Right cardiac atrium (tissue), 5 donors: ENCODE data around the gene ACAA2. TPM values are rescaled to one million over a fixed set of nuclear protein-coding genes. Genes with fewer than 3 reads are reported as not detected.
A peak's percentile ranks its signal among the peaks of the same experiment; 100 is the strongest.

Experiments used
- ATAC-seq, 2 donors: fragments of 200-7000 bp; cut with Tn5 transposase; one replicate each; pipeline versions ENCODE4 v1.8.0 to v1.9.1; 2020; ENCODE audit warnings: moderate library complexity in 2 of 2, mild to moderate bottlenecking in 1 of 2
- DNase-seq, 3 donors: peaks; one replicate each; pipeline ENCODE4 v3.0.0-alpha.2; 2020
- H3K27ac ChIP-seq: one replicate; pipeline ENCODE4 v1.5.1; 2013; ENCODE audit warnings: mild to moderate bottlenecking, low read length, control low read depth, moderate library complexity
- H3K27me3 ChIP-seq: one replicate; pipeline ENCODE4 v1.6.1; 2013; ENCODE audit not compliant: control insufficient read depth, insufficient read depth
- H3K4me1 ChIP-seq: one replicate; pipeline ENCODE4 v1.6.1; 2013; ENCODE audit warnings: low read length; ENCODE audit not compliant: control insufficient read depth, insufficient read depth
- H3K4me3 ChIP-seq: one replicate; pipeline ENCODE4 v1.5.1; 2013; ENCODE audit warnings: low read length, control low read depth
- H3K9me3 ChIP-seq: one replicate; pipeline ENCODE4 v1.6.1; 2013; ENCODE audit warnings: low read length; ENCODE audit not compliant: control insufficient read depth
- whole genome bisulfite sequencing: extraction: QIAGEN DNeasy Blood & Tissue Kit; methylation state at CpG from one replicate; pipeline ENCODE4 v1.1.7; 2013; 5-methylcytosine and 5-hydroxymethylcytosine counted together
- intact Hi-C, 4 donors: fragments of 100-400 bp; cut with DNase I; formaldehyde crosslinking; loops; one replicate each; pipeline versions ENCODE4 v1.11.0 to v1.14.0; 2022 to 2023
- long read RNA-seq, 4 donors: library from polyadenylated mRNA; unstranded; transcript quantifications; one replicate each; pipeline ENCODE4 v2.0.0, GENCODE V29; 2020 to 2021
- polyA plus RNA-seq: library from polyadenylated mRNA; stranded (reverse); fragments of 200-250 nt; gene quantifications from one replicate; pipeline ENCODE4 v1.2.3, GENCODE V29; 2013
- total RNA-seq, 4 donors: library from RNA; stranded (reverse); fragmentation: NEBNext Ultra II Directional; extraction: Animal tissue kit (Norgen Biotek cat#: 25700); gene quantifications; one replicate each; pipeline ENCODE4 v1.2.1, GENCODE V29; 2021
- donor health status: healthy with polysubstance abuse.
- donor health status: DM: no; HTN: yes; CAD: no.
- donor health status: DM: no; HTN: no; CAD: no.
- donor health status: DM: no; HTN: yes; CAD: no; lungs with severe emphysema.
- donor health status: DM: yes; HTN: yes; CAD: no.

ACAA2 gene, protein sequence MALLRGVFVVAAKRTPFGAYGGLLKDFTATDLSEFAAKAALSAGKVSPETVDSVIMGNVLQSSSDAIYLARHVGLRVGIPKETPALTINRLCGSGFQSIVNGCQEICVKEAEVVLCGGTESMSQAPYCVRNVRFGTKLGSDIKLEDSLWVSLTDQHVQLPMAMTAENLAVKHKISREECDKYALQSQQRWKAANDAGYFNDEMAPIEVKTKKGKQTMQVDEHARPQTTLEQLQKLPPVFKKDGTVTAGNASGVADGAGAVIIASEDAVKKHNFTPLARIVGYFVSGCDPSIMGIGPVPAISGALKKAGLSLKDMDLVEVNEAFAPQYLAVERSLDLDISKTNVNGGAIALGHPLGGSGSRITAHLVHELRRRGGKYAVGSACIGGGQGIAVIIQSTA
- total RNA-seq (100 to 1,000 TPM in 3 of 4 donors, 10 to 100 TPM in 1; 95.8 to 145 (median 123) TPM), polyA plus RNA-seq (146 TPM)
- long read RNA-seq, donor 1, transcript ACAA2-201 (10 exons, 3,350 nt) = major isoform, 192 of 206 reads
- long read RNA-seq, donor 1, partial matches to known transcripts = 4 of 206 reads
- long read RNA-seq, donor 1, other reads (novel, unspliced or antisense) = 9 of 206 reads
- long read RNA-seq, donor 2, transcript ACAA2-201 (10 exons, 3,350 nt) = major isoform, 57 of 66 reads
- long read RNA-seq, donor 2, partial matches to known transcripts = 1 of 66 reads
- long read RNA-seq, donor 2, other reads (novel, unspliced or antisense) = 4 of 66 reads
- long read RNA-seq, donor 3, transcript ACAA2-201 (10 exons, 3,350 nt) = major isoform, 389 of 451 reads
- long read RNA-seq, donor 3, transcript ACAA2-205 (10 exons, 1,657 nt) = minor isoform, 6 of 451 reads
- long read RNA-seq, donor 3, partial matches to known transcripts = 20 of 451 reads
- long read RNA-seq, donor 3, other reads (novel, unspliced or antisense) = 34 of 451 reads
- long read RNA-seq, donor 4, transcript ACAA2-201 (10 exons, 3,350 nt) = major isoform, 65 of 78 reads
- long read RNA-seq, donor 4, partial matches to known transcripts = 3 of 78 reads
- long read RNA-seq, donor 4, other reads (novel, unspliced or antisense) = 7 of 78 reads

DNA sequence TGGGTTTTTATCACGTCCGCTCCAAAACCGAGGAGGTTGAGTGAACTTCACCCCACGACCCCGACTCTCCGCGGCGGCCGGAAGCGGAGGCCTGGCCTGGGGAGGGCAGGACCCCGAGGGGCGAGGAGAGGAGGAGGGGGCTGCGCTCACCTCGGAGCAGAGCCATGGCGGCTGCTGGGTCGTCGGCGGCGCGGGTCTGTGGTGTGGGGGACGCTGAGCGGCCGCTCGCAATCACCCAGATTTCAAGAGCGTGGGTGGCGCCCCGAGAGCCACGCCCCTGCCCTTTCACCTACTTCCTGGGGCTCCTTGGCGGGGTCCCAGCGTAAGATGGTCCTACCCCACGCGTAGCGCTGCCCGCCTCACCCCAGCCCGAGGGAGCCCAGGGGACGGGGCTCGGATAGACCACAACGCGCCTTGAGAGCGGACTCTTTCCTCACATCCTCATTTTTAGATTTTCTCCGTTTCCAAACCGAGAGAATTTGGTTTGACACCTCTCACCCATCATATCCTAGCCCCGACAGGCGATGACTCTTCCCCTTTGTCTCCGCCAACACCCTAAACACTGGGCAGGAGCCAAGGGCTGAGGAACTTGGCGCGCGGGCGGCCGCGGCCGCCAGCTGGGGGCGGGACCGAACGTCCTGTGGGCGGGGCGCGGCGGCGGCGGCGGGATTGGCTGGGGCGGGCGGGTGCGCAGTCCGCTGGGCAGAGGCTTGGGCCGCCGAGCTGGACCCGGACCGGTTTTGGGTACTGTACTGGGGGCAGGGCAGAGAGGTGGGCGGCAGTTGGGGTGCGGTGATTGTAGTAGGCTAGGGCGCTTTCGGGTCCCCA lies at the start of gene ACAA2:
ACAA2 (minus strand) TSS at position 215 of the 828 bp plus-strand sequence; CDS start at position 166, 49 bp downstream.
- peak; percentile 97 for ATAC-seq
- H3K4me3 ChIP-seq = peak within 1 kb of the TSS; percentile 76
- intact Hi-C loops = no loop called here

DNA sequence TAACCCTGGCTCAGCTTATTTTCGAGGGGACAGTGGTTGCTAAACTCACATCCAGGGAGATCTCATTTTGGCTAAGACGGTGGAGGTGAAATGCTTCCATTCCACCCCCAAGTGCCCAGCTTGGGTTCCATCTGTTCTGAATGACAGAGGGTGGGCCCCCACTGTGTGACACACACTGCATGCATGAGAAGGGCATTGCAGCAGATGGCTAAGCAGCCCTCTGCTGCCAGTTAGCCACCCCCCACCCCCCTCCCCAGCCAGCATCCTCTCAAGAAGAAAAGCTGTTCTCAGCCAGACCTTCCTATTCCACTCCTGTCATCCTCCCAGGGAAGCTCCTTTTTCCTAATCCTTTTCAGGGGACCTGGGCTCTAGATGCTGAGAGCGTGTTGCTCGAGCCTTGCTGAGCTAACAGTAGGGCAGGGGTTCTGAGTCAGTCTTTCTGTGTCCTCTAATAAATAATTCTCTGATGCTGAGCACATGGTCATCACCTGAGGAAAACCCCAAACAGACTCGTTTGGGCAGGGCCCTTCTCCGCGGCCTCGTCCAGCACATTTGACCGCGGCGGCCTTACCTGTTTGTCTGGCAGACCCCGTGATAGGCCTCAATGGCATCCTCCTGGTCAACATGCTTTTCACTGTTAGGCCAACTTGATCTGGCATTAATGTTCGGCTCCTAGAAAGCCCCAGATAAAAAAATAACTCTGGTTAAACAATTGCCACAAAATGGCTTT lies 49.5 kb upstream of the ACAA2 start:
- no peak for DNase-seq
- no peaks in the 10 kb centered on the region for H3K4me1 ChIP-seq
- WGBS = 82% methylated on average over 13 of the region's 13 CpGs
- intact Hi-C loops = loop anchor here in 1 of 4 donors (5.0 kb wide), 1 partner anchor 351 kb away; no protein-coding TSS in a partner anchor
- ATAC-seq = no peak
- no peak overlapping the region for H3K27ac ChIP-seq
- no peaks in the 10 kb centered on the region for H3K27me3 ChIP-seq
- no peaks in the 10 kb centered on the region for H3K9me3 ChIP-seq
- no peak overlapping the region for H3K4me3 ChIP-seq

More for the DNA sequence above, at the start of gene ACAA2:
- no peaks in the 10 kb centered on the region for H3K27me3 ChIP-seq
- no peaks in the 10 kb centered on the region for H3K9me3 ChIP-seq
- H3K27ac ChIP-seq = peak within 1 kb of the TSS; percentile 98
- DNase-seq = peak; percentile 90 to 95 (median 95)
- peaks cover 2% of the 10 kb centered on the region for H3K4me1 ChIP-seq
- under 1% methylated on average over 74 of the region's 74 CpGs for WGBS

DNA sequence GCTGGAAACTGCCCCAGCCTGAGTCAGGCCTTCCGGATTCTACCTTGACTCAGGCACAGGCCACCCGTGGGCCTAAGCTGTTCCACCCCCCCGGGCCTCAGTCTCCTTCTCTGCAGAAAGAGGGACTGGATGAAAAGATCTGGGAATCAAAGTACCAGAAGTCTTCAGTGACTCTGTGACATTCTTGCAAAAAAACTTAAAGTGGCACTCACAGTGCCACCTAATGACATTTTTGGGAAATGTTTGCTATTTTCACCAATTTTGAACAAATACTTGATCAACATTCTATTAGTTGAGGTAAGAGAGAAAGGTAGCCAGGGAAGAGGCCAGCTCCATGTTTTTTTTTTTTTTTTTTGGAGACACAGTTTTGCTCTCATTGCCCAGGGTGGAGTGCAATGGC lies 48.3 kb upstream of the ACAA2 start:
- Histone ChIP-seq H3K4me3 (no peak overlapping the region), H3K27me3 (no peaks in the 10 kb centered on the region), H3K9me3 (no peaks in the 10 kb centered on the region), H3K27ac (no peak overlapping the region), H3K4me1 (no peaks in the 10 kb centered on the region)
- ATAC-seq (no peak), DNase-seq (no peak)
- WGBS = 59% methylated on average over 3 of the region's 3 CpGs
- intact Hi-C loops = loop anchor here in 1 of 4 donors (5.0 kb wide), 1 partner anchor 349 kb away; no protein-coding TSS in a partner anchor

GRCh38 chr18:49859725-49860124 lies 46.4 kb upstream of the ACAA2 start:
- Histone ChIP-seq H3K27me3 (no peaks in the 10 kb centered on the region), H3K4me1 (no peaks in the 10 kb centered on the region), H3K27ac (no peak overlapping the region), H3K9me3 (no peaks in the 10 kb centered on the region), H3K4me3 (no peak overlapping the region)
- DNase-seq (no peak), ATAC-seq (no peak)
- 89% methylated on average over 12 of the region's 12 CpGs for WGBS
- intact Hi-C loops = loop anchor here (2.0 to 10.0 kb wide), 5 partner anchors 295 to 349 kb away; partner anchors contain the start of gene LIPG (in 3 of the 4)

- intact Hi-C loops = loop anchor here (2.0 to 10.0 kb wide), 4 partner anchors 294 to 348 kb away; partner anchors contain the start of gene LIPG (in 3 of the 4)
- Histone ChIP-seq H3K27ac (no peak overlapping the region), H3K9me3 (no peaks in the 10 kb centered on the region), H3K4me3 (no peak overlapping the region), H3K27me3 (no peaks in the 10 kb centered on the region), H3K4me1 (no peaks in the 10 kb centered on the region)
- DNase-seq = no peak
- 58% methylated on average over 6 of the region's 6 CpGs for WGBS
- peak; percentile 24 to 47 for ATAC-seq
Measured at GRCh38 chr18:49859021-49859359, 45.7 kb upstream of the ACAA2 start.

DNA sequence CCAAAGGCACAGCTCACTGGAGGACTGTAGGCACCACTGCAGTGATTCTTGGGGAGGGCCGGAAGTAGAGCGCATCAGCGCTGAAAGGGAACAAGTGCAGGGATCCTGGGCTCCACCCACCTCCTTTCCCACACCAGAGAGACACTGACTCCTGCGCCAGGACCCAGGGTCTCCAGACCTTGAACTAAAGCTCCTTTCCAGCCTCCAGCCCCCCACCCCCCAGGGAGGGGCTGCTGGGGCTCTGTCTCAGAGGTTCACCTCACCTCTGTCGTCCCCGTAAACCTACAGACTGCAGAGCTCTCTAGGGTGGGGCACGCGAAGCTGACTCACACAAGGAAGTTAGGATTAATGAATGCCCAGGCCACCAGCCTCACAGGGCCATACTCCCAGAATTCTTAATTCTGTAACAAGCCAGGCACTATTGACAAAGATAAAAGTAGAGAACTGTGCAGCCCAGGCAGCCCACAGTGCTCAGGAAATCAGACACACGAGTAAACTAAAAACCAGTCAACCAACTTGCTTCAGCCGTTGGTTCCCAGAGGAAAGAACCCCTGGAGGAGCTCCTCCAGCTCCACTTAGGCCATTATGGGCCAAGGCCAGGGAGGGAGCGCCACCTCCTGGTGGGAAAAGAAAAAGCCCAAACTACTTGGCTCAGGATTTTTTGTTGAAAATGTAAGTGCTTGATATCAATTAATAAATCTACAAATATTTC lies 45.1 kb upstream of the ACAA2 start:
- 54% methylated on average over 11 of the region's 11 CpGs for WGBS

DNA sequence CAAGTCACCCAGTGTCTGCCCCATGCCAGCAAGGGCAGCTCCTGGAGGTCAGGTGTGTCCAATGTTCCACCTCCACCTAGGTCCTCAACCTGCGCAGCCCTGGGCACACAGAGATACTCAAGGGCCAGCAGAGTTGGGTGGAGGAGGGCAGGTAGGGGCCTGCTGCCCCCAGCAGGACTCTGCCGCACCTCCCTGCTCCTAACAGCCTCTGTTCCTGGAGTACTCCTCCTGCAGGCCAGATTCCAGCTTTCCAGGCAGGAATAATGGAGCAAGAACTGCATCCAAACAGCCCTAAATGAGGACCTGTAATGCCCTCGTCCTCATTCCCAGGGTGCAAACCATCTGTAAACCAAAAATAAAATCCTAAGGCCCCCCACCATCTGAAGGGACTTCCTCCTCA lies 44.4 kb upstream of the ACAA2 start:
- H3K4me3 ChIP-seq = no peak overlapping the region
- intact Hi-C loops = loop anchor here (2.0 to 10.0 kb wide), 5 partner anchors 293 to 347 kb away; partner anchors contain the start of gene LIPG (in 3 of the 4)
- ATAC-seq = no peak
- no peak overlapping the region for H3K27ac ChIP-seq
- no peak for DNase-seq
- H3K4me1 ChIP-seq = no peaks in the 10 kb centered on the region
- H3K9me3 ChIP-seq = no peaks in the 10 kb centered on the region
- 81% methylated on average over 3 of the region's 3 CpGs for WGBS
- no peaks in the 10 kb centered on the region for H3K27me3 ChIP-seq

More for the DNA sequence above, 45.1 kb upstream of the ACAA2 start:
- H3K4me1 ChIP-seq = no peaks in the 10 kb centered on the region
- DNase-seq (peak; percentile 54 to 73 (median 73)), ATAC-seq (peak; percentile 36 to 72)
- intact Hi-C loops = loop anchor here (2.0 to 10.0 kb wide), 4 partner anchors 294 to 348 kb away; partner anchors contain the start of gene LIPG (in 3 of the 4)
- H3K27me3 ChIP-seq = no peaks in the 10 kb centered on the region
- no peak overlapping the region for H3K4me3 ChIP-seq
- H3K9me3 ChIP-seq = no peaks in the 10 kb centered on the region
- H3K27ac ChIP-seq = no peak overlapping the region

DNA sequence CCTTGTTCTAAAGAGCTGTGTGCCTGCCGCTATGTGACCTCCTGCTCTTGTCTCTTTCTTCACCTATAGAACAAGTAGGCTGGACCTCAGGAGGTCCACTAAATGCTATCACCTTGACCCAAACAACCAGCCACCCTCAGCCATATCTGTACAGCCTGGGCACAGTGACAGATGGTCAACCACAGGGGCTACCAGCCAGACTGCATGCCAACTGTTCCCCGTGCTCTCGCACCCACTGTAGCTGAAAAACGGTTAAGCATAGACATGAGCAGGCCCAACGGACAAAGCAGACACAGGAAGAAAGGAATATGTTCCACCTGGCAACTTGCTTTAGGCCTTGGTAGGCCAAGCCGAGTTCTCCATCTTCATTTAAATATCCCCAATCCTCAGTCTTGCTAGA lies 43.2 kb upstream of the ACAA2 start:
- intact Hi-C loops = loop anchor here in 3 of 4 donors (2.0 to 10.0 kb wide), 3 partner anchors 292 to 344 kb away; partner anchors contain the start of gene LIPG (in 3 of the 3)
- Histone ChIP-seq H3K9me3 (no peaks in the 10 kb centered on the region), H3K27me3 (no peaks in the 10 kb centered on the region), H3K4me3 (no peak overlapping the region), H3K27ac (no peak overlapping the region), H3K4me1 (no peaks in the 10 kb centered on the region)
- DNase-seq (no peak), ATAC-seq (no peak)
- 90% methylated on average over 6 of the region's 6 CpGs for WGBS
